IMR-90 (cell line): ENCODE data around the gene ZNF341.

Experiments
- BHLHE40 ChIP-seq: fragments of 150-350 bp; IDR thresholded peaks from 2 replicates; pipeline ENCODE4 v1.6.1; 2016; ENCODE audit warnings: mild to moderate bottlenecking, low read depth, low read length
- CEBPB ChIP-seq: IDR thresholded peaks from 2 replicates; pipeline ENCODE4 v1.6.1; 2012; ENCODE audit warnings: low read depth, low read length, improper control_type of control experiment
- FOS ChIP-seq: fragments of 150-350 bp; IDR thresholded peaks from 2 replicates; pipeline ENCODE4 v1.6.1; 2016; ENCODE audit warnings: low read depth, low read length
- MAFK ChIP-seq: IDR thresholded peaks from 2 replicates; pipeline ENCODE4 v1.6.1; 2012; ENCODE audit warnings: low read depth, low read length, improper control_type of control experiment
- MAZ ChIP-seq: IDR thresholded peaks from 2 replicates; pipeline ENCODE4 v1.6.1; 2012; ENCODE audit warnings: low read depth, mild to moderate bottlenecking, low read length, improper control_type of control experiment, moderate library complexity, borderline replicate concordance
- MXI1 ChIP-seq: IDR thresholded peaks from 2 replicates; pipeline ENCODE4 v1.6.1; 2012; ENCODE audit warnings: low read depth, mild to moderate bottlenecking, low read length, moderate library complexity, borderline replicate concordance
- NFE2L2 ChIP-seq: fragments of 150-350 bp; IDR thresholded peaks from 2 replicates; pipeline ENCODE4 v1.6.1; 2016; ENCODE audit warnings: low read depth, mild to moderate bottlenecking, low read length
- POLR2A ChIP-seq: IDR thresholded peaks from 2 replicates; pipeline ENCODE4 v1.6.1; 2012; ENCODE audit warnings: mild to moderate bottlenecking, low read depth, low read length
- RAD21 ChIP-seq: IDR thresholded peaks from 2 replicates; pipeline ENCODE4 v1.6.1; 2012; ENCODE audit warnings: low read length, improper control_type of control experiment
- RCOR1 ChIP-seq: IDR thresholded peaks from 2 replicates; pipeline ENCODE4 v1.6.1; 2012; ENCODE audit warnings: mild to moderate bottlenecking, low read length, improper control_type of control experiment; ENCODE audit not compliant: insufficient replicate concordance
- RFX5 ChIP-seq: IDR thresholded peaks from 2 replicates; pipeline ENCODE4 v1.8.0; 2012; ENCODE audit warnings: low read depth, mild to moderate bottlenecking, low read length, moderate library complexity
- SMC3 ChIP-seq: fragments of 150-350 bp; IDR thresholded peaks from 2 replicates; pipeline ENCODE4 v1.6.1; 2016; ENCODE audit warnings: low read depth, mild to moderate bottlenecking, antibody characterized with exemption, low read length, moderate library complexity
- TF ChIP-seq, protein P1 (sequence below): conservative IDR thresholded peaks from 2 replicates; pipeline ENCODE4 v1.5.1; 2012; ENCODE audit warnings: mild to moderate bottlenecking, low read depth, low read length, improper control_type of control experiment
- TF ChIP-seq, protein P2 (sequence below): fragments of 150-350 bp; IDR thresholded peaks from 2 replicates; pipeline ENCODE4 v1.6.1; 2017; ENCODE audit warnings: mild to moderate bottlenecking, antibody characterized with exemption, low read length, low read depth

DNA sequence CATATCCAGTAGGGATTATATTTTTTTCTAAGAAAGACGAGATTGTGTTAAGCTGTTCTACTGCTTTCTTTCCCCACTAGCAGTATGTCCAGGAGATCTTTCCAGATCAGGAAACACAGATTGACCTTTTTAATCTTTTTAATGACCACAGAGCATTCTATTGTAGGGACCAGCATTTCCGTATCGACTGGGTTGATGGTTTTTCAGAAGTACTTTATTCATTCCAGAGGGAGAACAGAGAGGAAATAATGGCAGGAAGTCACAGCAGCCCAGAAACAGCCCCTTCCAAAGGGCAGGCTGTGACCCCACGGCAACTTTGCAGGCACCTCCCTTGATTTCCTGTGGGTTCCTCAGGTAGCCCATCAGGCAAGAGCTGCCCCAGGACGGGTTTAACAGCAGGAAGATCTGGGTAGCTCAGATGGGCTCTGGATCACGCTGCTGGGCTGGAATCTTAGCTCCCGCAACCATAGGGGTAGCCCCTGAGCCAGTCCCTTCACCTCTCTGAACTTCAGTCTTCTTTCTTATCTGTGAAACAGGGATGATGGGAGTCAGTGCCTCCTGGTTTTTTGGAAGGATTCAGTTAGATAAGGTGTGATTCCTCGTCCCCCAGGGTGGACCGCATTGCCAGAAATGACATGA, 55.6 kb downstream of the ZNF341 start:
- no peak for TF ChIP-seq POLR2A
- TF ChIP-seq RFX5, result no peak
- TF ChIP-seq CEBPB, result no peak
- TF ChIP-seq RAD21, result no peak
- TF ChIP-seq, protein P1, sequence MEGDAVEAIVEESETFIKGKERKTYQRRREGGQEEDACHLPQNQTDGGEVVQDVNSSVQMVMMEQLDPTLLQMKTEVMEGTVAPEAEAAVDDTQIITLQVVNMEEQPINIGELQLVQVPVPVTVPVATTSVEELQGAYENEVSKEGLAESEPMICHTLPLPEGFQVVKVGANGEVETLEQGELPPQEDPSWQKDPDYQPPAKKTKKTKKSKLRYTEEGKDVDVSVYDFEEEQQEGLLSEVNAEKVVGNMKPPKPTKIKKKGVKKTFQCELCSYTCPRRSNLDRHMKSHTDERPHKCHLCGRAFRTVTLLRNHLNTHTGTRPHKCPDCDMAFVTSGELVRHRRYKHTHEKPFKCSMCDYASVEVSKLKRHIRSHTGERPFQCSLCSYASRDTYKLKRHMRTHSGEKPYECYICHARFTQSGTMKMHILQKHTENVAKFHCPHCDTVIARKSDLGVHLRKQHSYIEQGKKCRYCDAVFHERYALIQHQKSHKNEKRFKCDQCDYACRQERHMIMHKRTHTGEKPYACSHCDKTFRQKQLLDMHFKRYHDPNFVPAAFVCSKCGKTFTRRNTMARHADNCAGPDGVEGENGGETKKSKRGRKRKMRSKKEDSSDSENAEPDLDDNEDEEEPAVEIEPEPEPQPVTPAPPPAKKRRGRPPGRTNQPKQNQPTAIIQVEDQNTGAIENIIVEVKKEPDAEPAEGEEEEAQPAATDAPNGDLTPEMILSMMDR, result no peak
- no peak for TF ChIP-seq MAFK
- TF ChIP-seq, protein P2, sequence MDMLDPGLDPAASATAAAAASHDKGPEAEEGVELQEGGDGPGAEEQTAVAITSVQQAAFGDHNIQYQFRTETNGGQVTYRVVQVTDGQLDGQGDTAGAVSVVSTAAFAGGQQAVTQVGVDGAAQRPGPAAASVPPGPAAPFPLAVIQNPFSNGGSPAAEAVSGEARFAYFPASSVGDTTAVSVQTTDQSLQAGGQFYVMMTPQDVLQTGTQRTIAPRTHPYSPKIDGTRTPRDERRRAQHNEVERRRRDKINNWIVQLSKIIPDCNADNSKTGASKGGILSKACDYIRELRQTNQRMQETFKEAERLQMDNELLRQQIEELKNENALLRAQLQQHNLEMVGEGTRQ, result no peak
- TF ChIP-seq MXI1, result no peak
- no peak for TF ChIP-seq RCOR1
- TF ChIP-seq MAZ, result no peak
- no peak for TF ChIP-seq SMC3
- TF ChIP-seq FOS, result no peak
- TF ChIP-seq BHLHE40, result no peak
- no peak for TF ChIP-seq NFE2L2
